NK-92 treated with Interleukin-12 subunit alpha and Interleukin-12 subunit beta, amount 100 ng/mL, for 24 hours (cell line): ENCODE measurements around the gene CENPH.
"Not testable (repeated sequence)": the region's sequence is repeated elsewhere in the genome, so short reads cannot be mapped to it uniquely, and the experiment has no call there.

Source experiments
- DNase-seq: peaks from one replicate; lab custom pipeline; 2025; lab: John Stamatoyannopoulos, UW

CENPH gene

DNA sequence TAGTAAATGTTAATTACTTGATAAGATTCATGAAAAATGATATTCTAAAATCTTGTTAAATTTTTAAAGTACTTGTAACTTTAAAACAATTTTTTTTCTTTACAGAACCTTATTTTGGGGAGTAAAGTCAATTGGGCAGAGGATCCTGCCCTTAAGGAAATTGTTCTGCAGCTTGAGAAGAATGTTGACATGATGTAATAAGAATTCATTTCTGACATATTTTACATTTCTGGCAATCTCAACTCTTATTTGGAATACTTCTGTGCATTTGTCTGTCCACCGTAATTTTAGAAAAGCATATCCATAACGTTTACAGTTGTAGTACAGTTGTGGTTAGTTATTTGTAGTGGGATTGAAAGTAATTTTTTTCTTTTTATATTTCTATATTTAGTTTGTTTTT is 20.2 kb downstream of the CENPH start:
- DNase-seq, result no peak

DNA sequence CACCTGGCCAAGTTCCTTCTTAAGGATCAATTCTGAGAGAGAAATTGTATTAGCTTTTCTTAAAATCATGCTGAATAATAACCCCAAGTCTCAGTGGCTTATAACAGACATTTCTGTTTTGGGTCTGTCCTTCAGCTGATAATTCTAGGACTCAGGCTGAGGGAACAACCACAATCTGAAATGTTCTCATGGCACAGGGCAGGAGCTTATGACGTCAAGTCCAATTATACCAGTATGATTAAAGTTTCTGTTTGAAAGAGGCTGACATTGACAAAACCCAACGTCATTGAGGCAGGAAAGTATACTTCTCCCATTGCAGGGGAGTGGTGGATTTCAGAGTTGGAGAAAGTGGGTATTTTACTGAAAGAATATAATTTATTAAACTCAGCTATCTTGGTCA is 21.8 kb downstream of the CENPH start:
- no peak for DNase-seq

DNA sequence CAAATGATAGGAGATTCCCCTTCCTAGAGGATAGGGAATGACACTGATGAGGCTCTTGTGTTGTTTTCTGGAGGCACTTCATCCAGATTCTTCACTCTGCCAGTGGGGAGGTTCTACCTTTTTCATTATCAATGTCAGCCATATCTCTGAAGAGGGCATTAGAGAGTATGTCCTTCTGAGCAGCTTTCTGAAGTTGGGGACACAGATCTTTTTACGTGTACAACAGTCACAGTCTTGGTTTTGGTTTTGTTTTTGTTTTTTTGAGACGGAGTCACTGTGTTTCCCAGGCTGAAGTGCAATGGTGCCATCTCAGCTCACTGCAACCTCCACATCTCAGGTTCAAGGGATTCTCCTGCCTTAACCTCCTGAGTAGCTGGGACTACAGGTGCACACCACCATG is 22.6 kb downstream of the CENPH start:
- no peak for DNase-seq

DNA sequence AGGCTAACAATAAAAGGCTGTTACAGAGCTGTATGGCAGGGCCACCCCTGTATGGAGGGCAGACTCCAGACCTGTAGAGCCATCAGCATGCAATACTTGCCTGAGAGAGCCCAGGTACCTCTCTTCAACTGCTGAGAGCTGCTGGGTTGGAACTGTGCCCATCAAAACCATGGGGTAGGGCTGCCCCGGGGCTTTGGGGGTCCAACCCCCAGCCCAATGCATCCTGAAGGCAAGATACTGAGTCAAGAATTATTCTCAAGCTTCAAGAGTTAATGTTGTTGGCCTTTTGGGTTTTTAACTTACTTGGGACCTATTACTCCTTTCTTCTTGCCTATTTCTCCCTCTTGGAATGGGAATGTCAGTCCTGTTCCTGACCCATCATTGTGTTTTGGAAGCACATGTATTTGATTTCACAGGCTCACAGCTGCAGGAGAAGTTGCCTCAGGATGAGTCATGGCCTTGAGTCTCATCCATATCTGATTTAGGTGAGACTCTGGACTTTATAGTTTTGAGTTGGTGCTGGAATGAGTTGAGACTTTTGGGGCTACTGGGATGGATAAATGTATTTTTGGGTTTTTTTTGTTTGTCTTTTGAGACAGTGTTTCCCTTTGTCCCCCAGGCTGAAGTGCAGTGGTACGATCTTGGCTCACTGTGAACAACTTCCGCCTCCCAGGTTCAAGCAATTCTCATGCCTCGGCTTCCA is 24.3 kb downstream of the CENPH start:
- no peak for DNase-seq

DNA sequence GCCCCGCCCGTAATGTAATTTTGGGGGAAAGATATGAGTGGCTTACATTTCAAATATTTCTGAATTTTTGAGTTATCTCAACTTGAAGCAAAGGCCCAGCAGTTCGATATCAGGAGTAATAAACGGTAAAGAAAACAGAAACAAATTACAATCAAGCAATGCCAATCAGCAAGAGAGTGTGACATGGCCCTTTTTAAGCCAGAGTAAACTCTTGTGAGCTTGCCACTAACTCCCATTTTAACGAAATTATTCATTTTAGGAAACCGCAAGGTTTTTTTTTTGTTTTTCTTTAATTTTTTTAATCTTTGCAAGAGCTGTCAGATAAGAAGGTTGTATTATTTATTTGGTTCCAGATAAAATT is 27.7 kb downstream of the CENPH start:
- no peak for DNase-seq

DNA sequence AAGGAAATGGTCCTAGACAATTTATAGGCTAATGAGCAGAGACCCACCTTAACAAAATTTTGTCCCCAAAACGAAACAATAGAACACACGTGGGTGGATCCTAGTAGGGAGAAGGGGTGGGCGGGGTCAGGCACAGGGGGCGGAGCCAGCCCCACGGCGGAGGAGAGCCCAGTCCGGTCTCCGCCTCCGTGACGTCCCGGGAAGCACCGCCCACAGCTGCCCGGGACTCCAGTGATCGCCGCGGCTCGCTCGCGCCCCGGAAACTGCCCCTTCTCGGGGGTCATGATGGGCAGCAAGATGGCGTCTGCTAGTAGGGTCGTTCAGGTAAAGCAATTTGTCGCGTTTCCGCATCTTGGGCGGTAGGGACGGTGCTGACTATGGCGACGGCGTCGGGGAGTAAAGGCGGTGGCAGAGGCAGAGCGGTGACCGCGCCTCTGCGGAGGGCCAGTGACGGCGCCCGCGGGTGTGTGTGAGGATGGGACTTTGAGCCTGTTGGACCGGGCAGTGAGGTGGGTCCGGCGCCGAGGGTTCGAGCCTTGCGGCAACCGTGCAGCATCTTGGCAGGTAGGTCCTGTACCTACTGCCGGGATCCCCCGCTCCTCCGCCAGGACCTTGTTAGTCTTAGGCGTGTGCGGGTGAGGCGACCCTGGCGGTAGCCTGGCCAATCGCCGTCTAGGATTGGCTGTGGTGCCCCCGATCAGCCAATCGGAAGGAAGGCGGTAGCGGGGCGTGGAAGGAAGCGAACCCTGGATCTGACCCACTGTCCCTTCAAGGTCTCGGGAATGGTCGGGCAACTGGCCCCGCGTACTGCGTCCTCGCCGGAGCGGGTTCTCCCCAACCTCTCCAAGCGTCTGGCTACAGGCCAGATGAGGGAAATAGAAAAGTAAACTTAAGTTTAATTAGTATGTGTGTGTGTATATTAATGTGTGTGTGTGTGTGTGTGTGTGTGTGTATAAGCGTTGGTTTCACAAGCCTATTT is 28.5 kb downstream of the CENPH start:
- peak; percentile 96 for DNase-seq

DNA sequence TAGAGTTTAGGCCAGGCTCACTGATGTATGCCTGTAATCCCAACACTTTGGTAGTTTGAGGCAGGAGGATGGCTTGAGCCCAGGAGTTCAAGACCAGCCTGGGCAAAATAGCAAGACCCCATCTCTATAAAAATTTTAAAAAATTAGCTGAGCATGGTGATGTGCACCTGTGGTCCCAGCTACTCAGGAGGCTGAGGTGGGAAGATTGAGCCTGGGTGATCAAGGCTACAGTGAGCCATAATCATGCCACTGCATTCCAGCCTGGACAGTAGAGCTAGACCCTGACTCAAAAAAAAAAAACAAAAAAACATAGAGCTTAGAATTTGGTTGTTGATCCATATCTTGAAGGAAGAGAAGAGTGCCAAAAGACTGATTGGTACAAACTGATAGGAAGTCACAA is 30.6 kb downstream of the CENPH start:
- no peak for DNase-seq

DNA sequence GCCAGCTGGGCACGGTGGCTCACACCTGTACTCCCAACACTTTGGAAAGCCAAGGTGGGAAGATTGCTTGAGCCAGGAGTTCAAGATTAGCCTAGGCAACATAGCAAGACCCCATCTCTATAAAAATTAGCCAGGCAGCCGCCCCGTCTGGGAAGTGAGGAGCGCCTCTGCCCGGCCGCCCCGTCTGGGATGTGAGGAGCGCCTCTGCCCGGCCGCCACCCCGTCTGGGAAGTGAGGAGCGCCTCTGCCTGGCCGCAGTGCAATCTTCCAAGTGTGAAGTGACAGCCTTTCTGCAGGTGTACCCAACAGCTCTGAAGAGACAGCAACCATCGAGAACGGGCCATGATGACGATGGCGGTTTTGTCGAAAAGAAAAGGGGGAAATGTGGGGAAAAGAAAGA is 31.0 kb downstream of the CENPH start:
- DNase-seq, result not testable (repeated sequence)

DNA sequence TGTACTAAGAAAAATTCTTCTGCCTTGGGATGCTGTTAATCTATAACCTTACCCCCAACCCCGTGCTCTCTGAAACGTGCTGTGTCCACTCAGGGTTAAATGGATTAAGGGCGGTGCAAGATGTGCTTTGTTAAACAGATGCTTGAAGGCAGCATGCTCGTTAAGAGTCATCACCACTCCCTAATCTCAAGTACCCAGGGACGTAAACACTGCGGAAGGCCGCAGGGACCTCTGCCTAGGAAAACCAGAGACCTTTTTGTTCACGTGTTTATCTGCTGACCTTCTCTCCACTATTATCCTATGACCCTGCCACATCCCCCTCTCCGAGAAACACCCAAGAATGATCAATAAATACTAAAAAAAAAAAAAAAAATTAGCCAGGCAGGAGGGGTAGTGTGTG is 31.4 kb downstream of the CENPH start:
- not testable (repeated sequence) for DNase-seq

DNA sequence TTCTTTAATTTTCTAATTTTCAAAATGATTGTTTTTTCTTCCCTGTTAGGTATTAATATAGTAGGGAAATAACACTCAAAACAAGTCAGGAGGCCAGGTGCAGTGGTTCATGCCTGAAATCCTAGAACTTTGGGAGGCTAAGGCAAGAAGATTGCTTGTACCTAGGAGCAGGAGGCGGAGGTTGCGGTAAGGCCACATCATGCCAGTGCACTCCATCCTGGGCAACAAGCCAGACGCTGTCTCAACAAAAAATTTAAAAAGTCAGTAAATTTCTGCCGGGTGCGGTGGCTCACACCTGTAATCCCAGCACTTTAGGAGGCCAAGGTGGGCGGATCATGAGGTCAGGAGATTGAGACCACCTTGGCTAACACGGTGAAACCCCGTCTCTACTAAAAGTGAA is 35.1 kb downstream of the CENPH start:
- DNase-seq, result no peak

DNA sequence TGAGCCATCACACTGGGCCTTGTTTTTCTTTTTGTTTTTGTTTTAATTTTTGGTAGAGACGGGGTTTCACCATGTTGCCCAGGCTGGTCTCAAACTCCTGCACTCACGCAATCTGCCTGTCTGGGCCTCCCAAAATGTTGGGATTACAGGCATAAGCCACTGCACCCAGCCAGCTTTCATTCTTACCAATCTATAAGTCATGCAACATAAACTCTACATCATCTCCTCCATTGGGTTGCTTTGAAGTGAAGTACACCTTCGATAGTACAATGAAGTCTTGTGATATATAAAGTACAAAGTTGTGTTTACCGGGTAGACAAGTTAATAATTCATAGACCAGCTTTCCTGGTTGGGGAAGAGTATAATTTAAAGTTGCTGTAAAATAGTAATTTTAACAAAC is 36.5 kb downstream of the CENPH start:
- no peak for DNase-seq

DNA sequence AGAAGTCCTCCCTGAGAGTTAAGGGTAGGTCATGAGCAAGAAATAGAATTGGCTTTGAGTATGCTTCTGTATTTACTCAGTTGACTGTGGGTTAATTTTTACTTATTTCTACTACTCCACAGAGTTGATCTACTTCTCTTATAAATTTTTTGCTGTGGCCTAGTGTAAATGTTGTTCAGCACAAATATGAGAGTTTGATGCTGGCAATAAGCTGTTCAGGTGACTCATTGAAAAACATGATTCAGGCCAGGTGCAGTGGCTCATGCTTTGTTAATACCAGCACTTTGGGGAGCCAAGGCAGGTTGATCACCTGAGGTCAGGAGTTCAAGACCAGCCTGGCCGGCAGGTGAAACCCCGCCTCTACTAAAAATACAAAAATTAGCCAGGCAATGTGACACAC is 40.8 kb downstream of the CENPH start:
- no peak for DNase-seq

DNA sequence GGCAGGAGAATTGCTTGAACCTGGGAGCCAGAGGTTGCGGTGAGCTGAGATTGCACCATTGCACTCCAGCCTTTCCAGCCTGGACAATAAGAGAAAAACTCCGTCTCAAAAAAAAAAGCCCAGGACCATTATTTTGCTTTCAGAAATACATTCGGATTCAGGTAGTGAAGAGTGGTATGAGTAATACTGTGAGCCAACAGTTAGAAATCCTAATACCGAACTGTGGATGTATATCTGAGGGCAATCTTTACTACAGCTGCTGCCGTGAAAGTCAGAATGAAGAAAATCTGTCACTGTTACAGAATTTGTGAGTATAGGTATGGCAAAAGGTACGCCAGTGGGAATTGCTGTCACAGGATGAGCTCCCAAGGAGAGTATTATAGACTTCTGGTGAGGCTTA is 41.9 kb downstream of the CENPH start:
- no peak for DNase-seq

DNA sequence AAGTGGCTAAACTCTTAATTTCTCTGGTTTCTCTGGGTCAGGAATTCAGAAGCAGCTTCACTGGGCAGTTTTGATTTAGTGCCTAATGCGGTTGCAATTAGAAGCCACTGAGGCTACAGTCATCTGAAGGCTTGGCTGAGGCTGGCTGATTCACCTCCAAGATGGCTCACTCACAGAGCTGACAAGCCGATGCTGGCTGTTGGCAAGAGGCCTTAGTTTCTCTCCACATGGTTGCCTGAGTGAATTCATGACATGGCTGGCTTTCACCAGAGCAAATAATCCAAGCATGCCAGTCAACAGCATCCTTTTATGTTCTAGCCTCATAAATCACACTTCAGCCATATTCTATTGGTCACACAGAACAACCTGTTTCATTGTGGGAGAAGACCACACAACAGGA is 42.5 kb downstream of the CENPH start:
- DNase-seq, result no peak

DNA sequence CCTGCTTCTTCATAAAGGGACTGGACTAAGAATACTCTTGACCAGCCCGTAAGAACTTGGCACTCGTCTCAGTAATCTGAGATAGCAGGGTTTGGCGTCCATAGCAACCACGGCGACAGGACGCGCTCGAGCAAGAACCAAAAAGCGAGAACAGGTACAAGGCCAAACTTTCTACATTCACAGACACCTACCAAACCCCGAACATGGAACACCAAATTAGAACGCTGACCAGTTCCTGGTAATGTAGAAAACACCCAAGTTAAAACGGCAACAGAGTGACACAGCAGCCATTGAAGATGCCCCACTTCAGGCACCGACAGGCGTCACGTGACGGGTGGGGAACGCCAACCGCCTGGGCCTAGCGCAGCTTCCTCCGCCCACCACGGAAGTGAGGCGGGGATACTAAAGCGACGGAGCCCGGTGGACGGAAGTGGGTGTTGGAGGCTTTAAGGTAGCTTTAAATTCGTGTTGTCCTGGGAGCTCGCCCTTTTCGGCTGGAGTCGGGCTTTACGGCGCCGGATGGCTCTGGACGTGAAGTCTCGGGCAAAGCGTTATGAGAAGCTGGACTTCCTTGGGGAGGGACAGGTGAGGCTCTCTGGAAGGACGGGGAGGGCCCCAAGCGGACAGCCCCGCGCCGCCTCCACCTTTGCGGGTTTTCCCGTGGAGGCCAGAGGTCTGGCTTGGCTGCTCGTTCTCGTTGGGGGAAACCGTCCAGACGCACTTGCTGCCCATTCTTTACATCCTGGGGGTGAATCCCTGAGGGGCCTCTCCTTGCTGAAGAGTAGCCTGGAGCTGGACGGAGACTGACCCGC is 45.3 kb downstream of the CENPH start, which contains the start of gene CDK7:
Gene CDK7 (plus strand): TSS at position 430 of the 812 bp plus-strand sequence. CDS start 90 bp downstream, at position 520.
- DNase-seq, result peak; percentile 82

DNA sequence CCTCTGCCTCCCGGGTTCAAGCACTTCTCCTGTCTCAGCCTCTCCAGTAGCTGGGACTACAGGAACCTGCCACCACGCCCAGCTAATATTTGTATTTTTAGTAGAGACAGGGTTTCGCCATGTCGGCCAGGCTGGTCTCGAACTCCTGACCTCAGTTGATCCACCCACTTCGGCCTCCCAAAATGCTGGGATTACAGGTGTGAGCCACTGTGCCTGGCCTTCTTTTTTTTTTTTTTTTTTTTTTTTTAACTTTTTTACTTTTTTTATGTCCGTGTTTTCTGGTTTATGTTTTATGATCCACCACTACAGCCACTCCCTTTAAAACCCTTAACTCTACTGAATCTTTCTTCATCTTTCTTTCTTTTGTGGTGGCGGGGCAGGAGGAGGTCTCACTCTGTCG is 47.4 kb downstream of the CENPH start:
- DNase-seq, result not testable (repeated sequence)

DNA sequence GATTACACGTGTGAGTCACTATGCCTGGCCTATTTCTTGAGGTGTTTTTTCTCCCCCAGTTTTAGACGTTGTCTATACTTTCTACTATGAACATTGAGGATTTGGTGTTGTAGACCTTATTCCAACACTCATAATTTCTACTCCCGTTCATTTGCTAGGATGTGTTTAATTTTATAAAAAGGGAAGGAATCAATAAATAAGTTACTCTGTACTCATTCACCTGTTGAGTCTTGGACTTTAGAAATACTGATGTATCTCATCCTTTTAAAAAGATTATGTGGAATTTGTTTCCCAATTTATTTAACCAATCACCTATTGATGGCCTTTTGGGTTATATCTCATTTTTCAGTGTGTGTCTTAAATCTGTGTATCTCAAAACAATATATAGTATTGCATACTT is 48.5 kb downstream of the CENPH start:
- no peak for DNase-seq

DNA sequence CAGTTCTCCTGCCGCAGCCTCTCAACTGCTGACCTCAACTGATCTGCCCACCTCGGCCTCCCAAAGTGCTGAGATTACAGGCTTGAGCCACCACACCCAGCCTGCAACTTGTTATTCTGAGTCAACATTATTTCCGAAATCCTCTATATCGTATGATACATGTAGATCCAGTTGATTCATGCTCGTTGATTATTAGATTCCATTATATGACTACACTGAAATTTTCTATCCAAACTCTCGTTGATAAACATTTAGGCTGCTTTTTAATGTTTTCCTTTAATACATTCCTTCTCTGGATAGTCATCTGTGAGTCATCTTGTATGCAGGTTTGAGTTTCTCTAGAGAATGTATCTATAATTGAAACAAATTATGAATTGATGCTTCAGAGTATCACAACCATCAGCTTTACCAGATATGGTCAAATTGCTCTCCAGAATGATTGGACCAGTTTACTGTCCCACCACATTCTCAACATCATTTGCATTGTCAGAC is 49.4 kb downstream of the CENPH start:
- DNase-seq, result no peak

DNA sequence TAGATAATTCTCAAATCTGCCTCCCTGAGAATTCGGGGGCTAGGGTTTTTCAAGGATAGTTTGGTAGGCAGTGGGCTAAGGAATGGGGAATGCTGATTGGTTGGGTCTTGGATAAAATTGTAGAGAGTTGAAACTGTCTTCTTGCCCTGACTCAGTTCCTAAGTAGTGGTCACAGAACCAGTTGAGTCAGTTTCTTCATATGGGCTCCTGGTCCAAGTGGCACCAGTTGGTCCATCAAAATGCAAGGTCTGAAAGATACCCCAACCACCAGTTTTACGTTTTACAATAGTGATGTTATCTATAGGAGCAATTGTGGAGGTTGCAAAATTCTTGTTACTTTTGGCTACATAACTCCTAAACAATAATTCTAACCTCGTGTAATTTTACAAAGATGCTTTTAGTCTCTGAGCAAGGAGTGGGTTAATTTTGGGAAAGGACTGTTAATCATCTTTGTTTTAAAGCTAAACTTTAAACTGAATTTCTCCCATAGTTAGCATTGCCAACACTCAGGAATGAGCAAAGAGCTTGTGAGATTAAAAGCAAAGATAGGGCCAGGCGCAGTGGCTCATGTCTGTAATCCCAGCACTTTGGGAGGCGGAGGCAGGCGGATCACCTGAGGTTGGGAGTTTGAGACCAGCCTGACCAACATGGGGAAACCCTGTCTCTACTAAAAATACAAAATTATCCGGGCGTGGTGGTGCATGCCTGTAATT is 53.0 kb downstream of the CENPH start:
- no peak for DNase-seq

DNA sequence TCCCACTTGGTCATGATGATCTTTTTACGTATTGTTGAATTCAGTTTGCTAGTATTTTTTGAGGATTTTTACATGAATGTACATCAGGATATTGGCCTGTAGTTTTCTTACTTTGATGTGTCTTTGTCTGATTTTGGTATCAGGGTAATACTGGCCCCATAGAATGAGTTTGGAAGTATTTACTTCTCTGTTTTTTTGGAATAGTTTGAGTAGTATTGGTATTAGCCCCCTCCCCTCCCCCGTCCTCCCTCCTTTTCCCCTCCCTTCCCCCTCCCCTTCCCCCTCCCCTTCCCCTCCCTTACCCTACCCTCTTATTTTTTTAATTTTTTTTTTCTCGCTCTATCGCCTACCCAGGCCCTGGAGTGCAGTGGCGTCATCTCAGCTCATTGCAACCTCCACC is 55.6 kb downstream of the CENPH start:
- DNase-seq, result no peak

DNA sequence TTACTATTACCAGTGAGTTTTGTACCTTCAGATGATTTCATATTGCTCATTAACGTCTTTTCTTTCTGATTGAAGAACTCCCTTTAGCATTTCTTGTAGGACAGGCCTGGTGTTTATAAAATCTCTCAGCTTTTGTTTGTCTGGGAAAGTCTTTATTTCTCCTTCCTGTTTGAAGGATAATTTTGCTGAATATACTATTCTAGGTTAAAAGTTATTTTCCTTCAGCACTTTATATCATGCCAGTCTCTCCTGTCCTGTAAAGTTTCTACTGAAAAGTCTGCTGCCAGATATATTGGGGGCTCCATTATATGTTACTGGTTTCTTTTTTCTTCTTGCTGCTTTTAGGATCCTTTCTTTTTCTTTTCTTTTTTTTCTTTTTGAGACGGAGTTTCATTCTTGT is 58.6 kb downstream of the CENPH start:
- DNase-seq, result no peak

DNA sequence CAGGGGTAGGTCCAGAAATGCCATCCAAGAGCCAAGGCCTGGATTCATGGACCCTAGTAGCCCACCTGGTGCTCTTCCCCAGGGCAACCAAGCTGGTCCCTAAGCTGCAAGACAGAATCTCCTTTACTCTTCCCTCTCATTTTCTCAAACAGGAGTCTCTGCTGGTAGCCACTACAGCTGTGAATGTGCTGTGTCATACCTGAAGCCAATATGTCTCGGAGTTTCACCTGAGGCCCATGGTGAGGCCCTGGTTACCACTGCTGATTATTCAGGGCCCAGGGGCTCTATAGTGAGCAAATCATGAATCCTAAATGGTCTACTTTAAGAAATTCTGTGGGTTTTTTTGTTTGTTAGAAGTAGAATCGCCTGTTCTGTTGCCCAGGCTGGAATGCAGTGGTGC is 61.2 kb downstream of the CENPH start:
- DNase-seq, result no peak
